ENCODE data around the gene CYP27C1.

The CYP27C1 gene

DNA sequence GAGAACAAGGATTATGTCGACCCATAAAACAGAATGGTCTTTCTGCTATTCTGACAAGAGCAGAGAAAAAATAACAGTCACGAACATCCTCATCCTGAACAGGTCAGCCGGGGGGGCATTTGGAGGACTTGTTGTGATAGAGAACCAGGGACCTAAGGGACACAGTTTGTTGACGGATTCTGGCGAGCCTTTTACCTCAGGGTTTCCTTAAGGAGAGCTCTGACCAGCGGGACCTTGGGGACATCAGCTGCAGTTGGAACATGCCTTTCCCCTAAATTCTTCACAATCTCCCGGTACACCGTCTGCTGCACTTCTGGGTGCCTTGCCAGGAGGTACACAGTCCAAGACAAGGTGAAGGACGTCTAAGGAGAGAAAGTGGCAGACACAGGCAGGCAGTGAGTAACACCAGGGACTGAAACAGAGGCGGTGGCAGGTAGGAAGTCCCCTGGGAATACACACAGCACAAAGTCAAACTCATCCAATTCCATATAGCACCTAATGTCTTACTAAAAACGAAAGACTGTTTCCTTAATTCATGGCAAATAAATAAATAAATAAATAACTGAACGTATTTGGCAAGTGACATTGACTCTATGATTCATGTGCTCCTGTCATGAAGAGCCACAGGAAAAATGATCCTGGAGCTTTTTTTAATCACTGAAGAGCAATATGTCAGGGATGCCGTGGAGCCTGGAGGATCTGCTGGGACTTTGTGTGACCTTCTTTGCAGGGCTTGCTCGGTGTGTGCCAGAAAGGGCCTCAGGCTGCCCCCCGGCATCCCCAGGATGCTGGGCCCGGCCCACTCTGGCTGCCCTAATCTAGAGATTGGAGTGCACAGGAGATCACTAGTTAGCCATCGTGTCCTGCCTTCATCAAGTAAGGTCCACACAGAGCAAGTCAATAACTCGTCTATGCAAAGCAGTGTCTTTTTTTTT is 24.7 kb downstream of the CYP27C1 start:
- no peak overlapping the region for H3K27ac ChIP-seq
- TF ChIP-seq CTCF (conservative IDR thresholded peaks at IDR 0.05): no peak

GRCh38 chr2:127194447-127194846 is 25.7 kb downstream of the CYP27C1 start:
- no peak overlapping the region for H3K27ac ChIP-seq
- no peak for TF ChIP-seq CTCF (conservative IDR thresholded peaks at IDR 0.05)

GRCh38 chr2:127193967-127194280 is 26.2 kb downstream of the CYP27C1 start:
- TF ChIP-seq CTCF (conservative IDR thresholded peaks at IDR 0.05): no peak
- H3K27ac ChIP-seq: no peak overlapping the region

- H3K27ac ChIP-seq: no peak overlapping the region
- TF ChIP-seq CTCF (conservative IDR thresholded peaks at IDR 0.05): no peak
Observed at GRCh38 chr2:127193164-127193966, 26.7 kb downstream of the CYP27C1 start.

DNA sequence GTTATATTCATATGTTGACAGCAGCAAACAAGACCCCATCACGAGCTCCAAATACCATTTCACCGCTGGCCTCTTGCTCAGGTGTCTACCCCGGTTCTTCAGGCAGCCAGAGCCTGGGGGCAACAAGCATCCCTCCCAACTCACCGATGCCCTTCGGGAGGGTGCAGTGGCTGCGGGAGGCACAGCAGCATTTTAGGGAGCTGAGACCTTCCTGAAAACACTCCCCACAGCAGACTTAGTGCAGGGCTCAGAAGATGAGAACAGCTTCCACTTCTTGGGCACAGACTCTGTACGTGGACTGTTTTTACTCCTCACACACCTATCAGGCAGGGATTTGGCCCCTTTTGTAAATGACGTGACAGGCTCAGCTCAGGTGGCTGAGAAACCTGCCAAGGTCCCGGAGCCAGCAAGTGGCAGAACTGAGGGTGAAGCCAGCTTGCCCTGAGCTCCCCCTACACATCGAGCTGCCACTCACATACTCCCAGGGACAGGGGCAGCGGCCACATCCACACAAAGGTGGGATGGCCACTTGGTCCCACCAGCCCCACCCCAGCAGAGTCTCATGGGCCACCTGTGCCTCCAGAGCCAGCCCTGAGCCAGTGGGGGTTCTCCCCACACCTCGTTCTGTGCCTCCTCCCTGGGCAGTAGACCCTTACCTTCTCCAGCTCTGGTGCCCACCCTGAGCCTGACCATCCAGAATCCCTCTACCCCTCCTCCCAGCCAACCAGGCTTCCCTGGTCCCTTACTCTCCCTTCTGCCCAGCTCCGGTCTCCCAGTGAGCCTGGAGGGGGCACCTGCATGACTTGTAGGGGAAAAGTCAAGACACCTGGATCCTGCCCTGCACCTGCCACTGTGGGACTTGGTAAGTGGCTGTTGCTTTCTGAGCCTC is 28.5 kb downstream of the CYP27C1 start:
- no peak for TF ChIP-seq CTCF (conservative IDR thresholded peaks at IDR 0.05)
- no peak overlapping the region for H3K27ac ChIP-seq

- no peak for TF ChIP-seq CTCF (conservative IDR thresholded peaks at IDR 0.05)
- no peak overlapping the region for H3K27ac ChIP-seq
Observed at GRCh38 chr2:127188797-127189196, 31.3 kb downstream of the CYP27C1 start.

Measured in VCaP (cell line).